Renal cortex interstitium (tissue), 15 donors: ENCODE data around the gene LPIN2. TPM values are rescaled to one million over a fixed set of nuclear protein-coding genes. Genes with fewer than 3 reads are reported as not detected.
"Not testable (repeated sequence)": the region's sequence is repeated elsewhere in the genome, so short reads cannot be mapped to it uniquely, and the experiment has no call there.

Source experiments
- DNase-seq, 11 donors: peaks; one replicate each; pipeline ENCODE4 v3.0.0-alpha.2; 2013; ENCODE audit warnings: low read depth in 9 of 11, low spot score in 4 of 11; ENCODE audit errors: extremely low read depth in 1 of 11
- long read RNA-seq, 16 experiments: transcript quantifications; one replicate each; lab custom pipeline, GENCODE V29; 2026
- polyA plus RNA-seq, 3 donors: library from polyadenylated mRNA; unstranded; fragments of 120-200 nt; gene quantifications; one replicate each; pipeline ENCODE4 v1.2.1, GENCODE V29; 2013; ENCODE audit not compliant: insufficient read length in 3 of 3

The LPIN2 gene
- 10 to 100 TPM; 37.8 to 40.0 (median 39.5) TPM for polyA plus RNA-seq
- long read RNA-seq, donor 1, partial matches to known transcripts: 0 of 3 reads
- long read RNA-seq, donor 1, other reads (novel, unspliced or antisense): 0 of 3 reads
- long read RNA-seq, donor 2, transcript LPIN2-203 (5 exons, 936 nt): major isoform, 5 of 5 reads
- long read RNA-seq, donor 2, partial matches to known transcripts: 0 of 5 reads
- long read RNA-seq, donor 2, other reads (novel, unspliced or antisense): 0 of 5 reads
- long read RNA-seq, donor 3, transcript LPIN2-203 (5 exons, 936 nt): major isoform, 5 of 10 reads
- long read RNA-seq, donor 3, partial matches to known transcripts: 5 of 10 reads
- long read RNA-seq, donor 3, other reads (novel, unspliced or antisense): 0 of 10 reads
- long read RNA-seq, donor 4, partial matches to known transcripts: 8 of 9 reads
- long read RNA-seq, donor 4, other reads (novel, unspliced or antisense): 0 of 9 reads
- long read RNA-seq, donor 5: 0 reads
- long read RNA-seq, donor 6, partial matches to known transcripts: 0 of 3 reads
- long read RNA-seq, donor 6, other reads (novel, unspliced or antisense): 0 of 3 reads
- long read RNA-seq, donor 7, transcript LPIN2-203 (5 exons, 936 nt): major isoform, 5 of 5 reads
- long read RNA-seq, donor 7, partial matches to known transcripts: 0 of 5 reads
- long read RNA-seq, donor 7, other reads (novel, unspliced or antisense): 0 of 5 reads
- long read RNA-seq, donor 8: 0 reads
- long read RNA-seq, donor 9: 0 reads
- long read RNA-seq, donor 10, partial matches to known transcripts: 0 of 1 reads
- long read RNA-seq, donor 10, other reads (novel, unspliced or antisense): 0 of 1 reads
- long read RNA-seq, donor 11, partial matches to known transcripts: 0 of 2 reads
- long read RNA-seq, donor 11, other reads (novel, unspliced or antisense): 0 of 2 reads
- long read RNA-seq, donor 12, partial matches to known transcripts: 0 of 1 reads
- long read RNA-seq, donor 12, other reads (novel, unspliced or antisense): 0 of 1 reads
- long read RNA-seq, donor 13: 0 reads
- long read RNA-seq, donor 14: 0 reads
- long read RNA-seq, donor 15: 0 reads
- long read RNA-seq, donor 16, transcript LPIN2-203 (5 exons, 936 nt): major isoform, 8 of 34 reads
- long read RNA-seq, donor 16, partial matches to known transcripts: 21 of 34 reads
- long read RNA-seq, donor 16, other reads (novel, unspliced or antisense): 5 of 34 reads

- peak; percentile 90 to 97 (median 94) for DNase-seq
Measured at GRCh38 chr18:3013024-3013804, at the start of gene LPIN2. Gene LPIN2 (minus strand): TSS chr18:3013144. CDS start chr18:2960840, 52,304 bp downstream.

GRCh38 chr18:3061581-3062312 is 48.8 kb upstream of the LPIN2 start:
- DNase-seq: no peak

- DNase-seq: no peak
Measured at GRCh38 chr18:3060667-3061580, 48.0 kb upstream of the LPIN2 start.

GRCh38 chr18:3059272-3059671 is 46.3 kb upstream of the LPIN2 start:
- peak in 1 of 11 donors; percentile 68 for DNase-seq

- no peak for DNase-seq
Measured at GRCh38 chr18:3058328-3059191, 45.6 kb upstream of the LPIN2 start.

- no peak for DNase-seq
Measured at GRCh38 chr18:3057526-3057925, 44.6 kb upstream of the LPIN2 start.

GRCh38 chr18:3056311-3056710 is 43.4 kb upstream of the LPIN2 start:
- DNase-seq: no peak

- no peak for DNase-seq
Measured at GRCh38 chr18:3055816-3056215, 42.9 kb upstream of the LPIN2 start.

GRCh38 chr18:3055186-3055728 is 42.3 kb upstream of the LPIN2 start:
- no peak for DNase-seq

- no peak for DNase-seq
Measured at GRCh38 chr18:3054780-3055179, 41.8 kb upstream of the LPIN2 start.

GRCh38 chr18:3054214-3054613 is 41.3 kb upstream of the LPIN2 start:
- no peak for DNase-seq

GRCh38 chr18:3053081-3053480 is 40.1 kb upstream of the LPIN2 start:
- DNase-seq: no peak

GRCh38 chr18:3052411-3052758 is 39.4 kb upstream of the LPIN2 start:
- DNase-seq: no peak

- DNase-seq: no peak
Measured at GRCh38 chr18:3051718-3052410, 38.9 kb upstream of the LPIN2 start.

- not testable (repeated sequence) for DNase-seq
Measured at GRCh38 chr18:3049897-3050454, 37.0 kb upstream of the LPIN2 start.
